Breast epithelium (tissue), 4 donors: ENCODE results near the gene RGS7. TPM values are rescaled to one million over a fixed set of nuclear protein-coding genes. Genes with fewer than 3 reads are reported as not detected.
"Not testable (repeated sequence)": the region's sequence is repeated elsewhere in the genome, so short reads cannot be mapped to it uniquely, and the experiment has no call there.

Experiments
- DNase-seq, 2 donors: peaks; one replicate each; pipeline ENCODE4 v3.0.0-alpha.2; 2019; ENCODE audit warnings: low spot score in 2 of 2
- H3K27ac ChIP-seq, 2 donors: fragments of 200-600 bp; sonication (generic) in 1 of 2; one replicate each; pipeline ENCODE4 v1.5.1; 2016 to 2019; ENCODE audit warnings: mild to moderate bottlenecking in 1 of 2
- H3K27me3 ChIP-seq, 2 donors: fragments of 200-600 bp; sonication (generic) in 1 of 2; one replicate each; pipeline versions ENCODE4 v1.5.1 to v1.6.0; 2017 to 2019; ENCODE audit warnings: control low read depth in 1 of 2, mild to moderate bottlenecking in 1 of 2
- H3K36me3 ChIP-seq: fragments of 200-600 bp; one replicate; pipeline ENCODE4 v1.5.1; 2019
- H3K4me1 ChIP-seq, 2 donors: fragments of 200-600 bp; sonication (generic); one replicate each; pipeline ENCODE4 v1.5.1; 2016 to 2019; ENCODE audit warnings: control low read depth in 1 of 2
- H3K4me3 ChIP-seq, 3 donors: fragments of 200-600 bp; sonication (generic); 1 replicate in 2 of 3; 2 replicates in 1 of 3; pipeline ENCODE4 v1.5.1; 2016 to 2019; ENCODE audit warnings: mild to moderate bottlenecking in 3 of 3, moderate library complexity in 2 of 3
- H3K9me3 ChIP-seq, 2 donors: fragments of 200-600 bp; sonication (generic) in 1 of 2; one replicate each; pipeline ENCODE4 v1.5.1; 2016 to 2019; ENCODE audit warnings: control low read depth in 1 of 2
- POLR2A ChIP-seq: fragments of 450-650 bp; IDR thresholded peaks from one replicate; pipeline ENCODE4 v1.6.1; 2016; ENCODE audit warnings: antibody characterized with exemption, mild to moderate bottlenecking, moderate library complexity
- POLR2AphosphoS5 ChIP-seq, 3 donors: sonication (generic); formaldehyde crosslinking; IDR thresholded peaks; one replicate each; pipeline ENCODE4 v1.6.1; 2017; ENCODE audit warnings: antibody characterized with exemption in 3 of 3
- intact Hi-C: fragments of 100-400 bp; cut with DNase I; formaldehyde crosslinking; loops from one replicate; pipeline ENCODE4 v1.15.1; 2023; ENCODE audit warnings: low total_unique reads
- total RNA-seq, 3 donors: library from RNA; depleted of rRNA; stranded (reverse); fragments of >200 nt; gene quantifications; one replicate each; pipeline ENCODE4 v1.1.0, GENCODE V29; 2016
- TF ChIP-seq, protein P1 (sequence below), 3 donors: fragments of 450-650 bp; IDR thresholded peaks; one replicate each; pipeline ENCODE4 v1.5.1; 2016 to 2017; ENCODE audit warnings: antibody characterized with exemption in 3 of 3, mild to moderate bottlenecking in 3 of 3, moderate library complexity in 3 of 3

Gene RGS7
- total RNA-seq, 3 donors from 2014 or later, result 0.16 TPM; not detected in 2

DNA sequence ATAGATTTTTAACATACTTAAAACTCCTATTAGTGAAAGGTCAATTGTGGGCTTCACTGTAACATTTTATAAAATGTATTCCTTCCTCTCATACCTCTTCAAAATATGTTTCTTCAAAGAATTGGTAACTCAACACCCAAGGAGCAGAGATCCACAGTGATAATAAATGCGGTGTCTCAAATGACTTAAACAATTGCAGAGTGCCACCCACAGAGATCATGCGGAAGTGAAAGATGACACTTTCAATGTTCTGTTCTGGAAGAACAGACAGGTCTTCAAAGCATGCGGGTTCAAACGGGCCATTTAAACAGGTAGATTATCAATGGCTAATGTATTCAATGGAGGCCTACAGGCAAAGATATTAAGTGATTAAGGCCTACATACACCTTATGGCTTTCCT is 588.0 kb downstream of the RGS7 start:
- intact Hi-C loops, result no loop called here
- H3K4me1 ChIP-seq, result no peaks in the 10 kb centered on the region
- H3K27me3 ChIP-seq, result no peaks in the 10 kb centered on the region
- H3K36me3 ChIP-seq, result no peaks in the 10 kb centered on the region
- no peak for TF ChIP-seq POLR2AphosphoS5 (IDR thresholded peaks at IDR 0.05)
- TF ChIP-seq POLR2A, result no peak
- TF ChIP-seq, protein P1, sequence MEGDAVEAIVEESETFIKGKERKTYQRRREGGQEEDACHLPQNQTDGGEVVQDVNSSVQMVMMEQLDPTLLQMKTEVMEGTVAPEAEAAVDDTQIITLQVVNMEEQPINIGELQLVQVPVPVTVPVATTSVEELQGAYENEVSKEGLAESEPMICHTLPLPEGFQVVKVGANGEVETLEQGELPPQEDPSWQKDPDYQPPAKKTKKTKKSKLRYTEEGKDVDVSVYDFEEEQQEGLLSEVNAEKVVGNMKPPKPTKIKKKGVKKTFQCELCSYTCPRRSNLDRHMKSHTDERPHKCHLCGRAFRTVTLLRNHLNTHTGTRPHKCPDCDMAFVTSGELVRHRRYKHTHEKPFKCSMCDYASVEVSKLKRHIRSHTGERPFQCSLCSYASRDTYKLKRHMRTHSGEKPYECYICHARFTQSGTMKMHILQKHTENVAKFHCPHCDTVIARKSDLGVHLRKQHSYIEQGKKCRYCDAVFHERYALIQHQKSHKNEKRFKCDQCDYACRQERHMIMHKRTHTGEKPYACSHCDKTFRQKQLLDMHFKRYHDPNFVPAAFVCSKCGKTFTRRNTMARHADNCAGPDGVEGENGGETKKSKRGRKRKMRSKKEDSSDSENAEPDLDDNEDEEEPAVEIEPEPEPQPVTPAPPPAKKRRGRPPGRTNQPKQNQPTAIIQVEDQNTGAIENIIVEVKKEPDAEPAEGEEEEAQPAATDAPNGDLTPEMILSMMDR (IDR thresholded peaks at IDR 0.05), result no peak
- H3K4me3 ChIP-seq, result no peak overlapping the region
- H3K27ac ChIP-seq, result no peak overlapping the region
- H3K9me3 ChIP-seq, result no peaks in the 10 kb centered on the region
- DNase-seq, result no peak

DNA sequence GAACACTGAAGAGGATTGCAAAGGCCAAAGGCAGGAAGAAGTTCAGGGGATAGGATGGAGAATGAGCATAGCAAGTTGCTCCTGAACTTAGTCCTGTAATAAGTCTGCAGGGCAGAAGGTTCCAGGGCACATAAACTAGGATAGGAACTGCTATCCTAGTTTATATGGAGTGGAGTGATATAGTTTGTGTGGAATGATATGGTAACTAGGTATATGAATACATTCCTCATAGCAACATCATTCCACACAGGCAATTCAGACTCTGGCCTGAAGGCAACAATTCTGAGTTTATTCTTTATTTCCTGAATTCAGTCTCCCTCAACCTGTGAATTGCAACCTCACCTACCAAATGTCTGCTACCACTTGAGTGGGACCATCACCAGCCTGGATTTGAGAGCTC is 590.2 kb downstream of the RGS7 start:
- no peak overlapping the region for H3K27ac ChIP-seq

GRCh38 chr1:240765732-240766363 is 591.2 kb downstream of the RGS7 start:
- Histone ChIP-seq H3K27ac (no peak overlapping the region), H3K9me3 (no peaks in the 10 kb centered on the region), H3K4me1 (no peaks in the 10 kb centered on the region), H3K4me3 (no peak overlapping the region), H3K27me3 (no peaks in the 10 kb centered on the region), H3K36me3 (no peaks in the 10 kb centered on the region)
- intact Hi-C loops, result no loop called here
- no peak for DNase-seq
- TF ChIP-seq POLR2A (no peak), POLR2AphosphoS5 (IDR thresholded peaks at IDR 0.05) (no peak)
- TF ChIP-seq, protein P1 (IDR thresholded peaks at IDR 0.05), result no peak

More for the DNA sequence above, 590.2 kb downstream of the RGS7 start:
- intact Hi-C loops, result no loop called here
- Histone ChIP-seq H3K4me3 (no peak overlapping the region), H3K4me1 (no peaks in the 10 kb centered on the region), H3K27me3 (no peaks in the 10 kb centered on the region), H3K9me3 (no peaks in the 10 kb centered on the region), H3K36me3 (no peaks in the 10 kb centered on the region)
- TF ChIP-seq POLR2AphosphoS5 (IDR thresholded peaks at IDR 0.05), result no peak
- TF ChIP-seq, protein P1 (IDR thresholded peaks at IDR 0.05), result no peak
- no peak for TF ChIP-seq POLR2A
- no peak for DNase-seq

- DNase-seq, result no peak
- H3K4me3 ChIP-seq, result no peak overlapping the region
- no peak for TF ChIP-seq POLR2AphosphoS5 (IDR thresholded peaks at IDR 0.05)
- H3K27ac ChIP-seq, result no peak overlapping the region
- H3K36me3 ChIP-seq, result no peaks in the 10 kb centered on the region
- no peaks in the 10 kb centered on the region for H3K27me3 ChIP-seq
- H3K4me1 ChIP-seq, result no peaks in the 10 kb centered on the region
- no peaks in the 10 kb centered on the region for H3K9me3 ChIP-seq
- intact Hi-C loops, result no loop called here
Observed at GRCh38 chr1:240763771-240764170, 593.2 kb downstream of the RGS7 start.

DNA sequence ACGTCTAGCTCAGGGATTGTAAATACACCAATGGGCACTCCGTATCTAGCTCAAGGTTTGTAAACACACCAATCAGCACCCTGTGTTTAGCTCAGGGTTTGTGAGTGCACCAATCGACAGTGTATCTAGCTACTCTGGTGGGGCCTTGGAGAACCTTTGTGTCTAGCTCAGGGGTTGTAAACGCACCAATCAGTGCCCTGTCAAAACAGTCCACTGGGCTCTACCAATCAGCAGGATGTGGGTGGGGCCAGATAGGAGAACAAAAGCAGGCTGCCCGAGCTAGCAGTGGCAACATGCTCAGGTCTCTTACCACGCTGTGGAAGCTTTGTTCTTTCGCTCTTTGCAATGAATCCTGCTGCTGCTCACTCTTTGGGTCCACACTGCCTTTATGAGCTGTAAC is 593.9 kb downstream of the RGS7 start:
- H3K36me3 ChIP-seq, intact Hi-C loops, DNase-seq, H3K4me3 ChIP-seq, H3K9me3 ChIP-seq, H3K4me1 ChIP-seq, H3K27me3 ChIP-seq, H3K27ac ChIP-seq: not testable (repeated sequence)

DNA sequence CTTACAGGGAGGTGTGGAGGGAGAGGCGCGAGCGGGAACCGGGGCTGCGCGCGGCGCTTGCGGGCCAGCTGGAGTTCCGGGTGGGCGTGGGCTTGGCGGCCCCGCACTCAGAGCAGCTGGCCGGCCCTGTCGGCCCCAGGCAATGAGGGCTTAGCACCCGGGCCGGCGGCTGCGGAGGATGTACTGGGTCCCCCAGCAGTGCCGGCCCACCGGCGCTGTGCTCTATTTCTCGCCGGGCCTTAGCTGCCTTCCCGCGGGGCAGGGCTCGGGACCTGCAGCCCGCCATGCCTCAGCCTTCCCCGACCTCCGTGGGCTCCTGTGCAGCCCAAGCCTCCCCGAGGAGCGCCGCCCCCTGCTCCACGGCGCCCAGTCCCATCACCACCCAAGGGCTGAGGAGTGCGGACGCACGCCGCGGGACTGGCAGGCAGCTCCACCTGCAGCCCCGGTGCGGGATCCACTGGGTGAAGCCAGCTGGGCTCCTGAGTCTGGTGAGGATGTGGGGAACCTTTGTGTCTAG is 594.5 kb downstream of the RGS7 start:
- H3K27ac ChIP-seq, intact Hi-C loops, H3K9me3 ChIP-seq, H3K27me3 ChIP-seq, H3K4me3 ChIP-seq, DNase-seq, H3K4me1 ChIP-seq, H3K36me3 ChIP-seq: not testable (repeated sequence)

DNA sequence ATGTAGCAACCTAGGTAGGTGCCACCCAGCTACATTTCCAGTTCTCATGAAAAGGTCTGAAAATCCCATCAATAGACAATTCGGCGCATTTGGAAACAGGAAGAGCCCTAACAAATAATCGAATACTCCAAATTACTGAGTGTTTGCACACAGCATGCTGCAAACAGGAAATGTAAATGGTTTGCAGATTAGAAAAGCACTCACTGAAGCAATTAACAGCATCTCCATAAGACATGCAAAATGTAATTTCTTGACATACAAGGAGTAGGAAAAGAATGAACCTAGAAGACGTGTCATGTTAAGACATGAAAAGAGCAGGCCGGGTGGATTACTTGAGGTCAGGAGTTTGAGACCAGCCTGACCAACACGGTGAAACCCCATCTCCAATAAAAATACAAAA is 598.2 kb downstream of the RGS7 start:
- DNase-seq, intact Hi-C loops, H3K36me3 ChIP-seq: not testable (repeated sequence)

More for the DNA sequence above, 598.2 kb downstream of the RGS7 start:
- not testable (repeated sequence) for H3K4me3 ChIP-seq, H3K4me1 ChIP-seq, H3K27me3 ChIP-seq, H3K27ac ChIP-seq, H3K9me3 ChIP-seq
